Subcutaneous abdominal adipose tissue (tissue), 5 donors: ENCODE measurements around the gene IL17RC.

Experiments used
- H3K27ac ChIP-seq: one replicate; pipeline ENCODE4 v1.7.0; 2013; ENCODE audit warnings: low read depth, mild to moderate bottlenecking, inconsistent platforms, low read length, moderate library complexity
- H3K27me3 ChIP-seq, 5 donors: one replicate each; pipeline ENCODE4 v1.7.0; 2013; ENCODE audit warnings: low read length in 5 of 5, inconsistent platforms in 1 of 5; ENCODE audit not compliant: control insufficient read depth in 5 of 5, insufficient read depth in 4 of 5
- H3K36me3 ChIP-seq, 5 donors: one replicate each; pipeline ENCODE4 v1.7.0; 2013; ENCODE audit warnings: low read length in 5 of 5; ENCODE audit not compliant: control insufficient read depth in 5 of 5, insufficient read depth in 5 of 5
- H3K4me1 ChIP-seq, 5 donors: one replicate each; pipeline ENCODE4 v1.7.0; 2013; ENCODE audit warnings: low read length in 5 of 5, mild to moderate bottlenecking in 3 of 5, moderate library complexity in 1 of 5; ENCODE audit not compliant: control insufficient read depth in 5 of 5, insufficient read depth in 5 of 5
- H3K4me3 ChIP-seq, 5 donors: one replicate each; pipeline ENCODE4 v1.7.0; 2013; ENCODE audit warnings: low read length in 5 of 5, low read depth in 1 of 5
- H3K9ac ChIP-seq, 5 donors: one replicate each; pipeline ENCODE4 v1.7.0; 2013; ENCODE audit warnings: low read length in 5 of 5, mild to moderate bottlenecking in 4 of 5, moderate library complexity in 3 of 5
- H3K9me3 ChIP-seq, 5 donors: one replicate each; pipeline ENCODE4 v1.7.0; 2013; ENCODE audit warnings: low read length in 5 of 5; ENCODE audit not compliant: control insufficient read depth in 5 of 5
- donor health status: healthy.
- donor health status: healthy.
- donor health status: healthy.
- donor health status: healthy.
- donor health status: healthy.

Gene IL17RC

DNA sequence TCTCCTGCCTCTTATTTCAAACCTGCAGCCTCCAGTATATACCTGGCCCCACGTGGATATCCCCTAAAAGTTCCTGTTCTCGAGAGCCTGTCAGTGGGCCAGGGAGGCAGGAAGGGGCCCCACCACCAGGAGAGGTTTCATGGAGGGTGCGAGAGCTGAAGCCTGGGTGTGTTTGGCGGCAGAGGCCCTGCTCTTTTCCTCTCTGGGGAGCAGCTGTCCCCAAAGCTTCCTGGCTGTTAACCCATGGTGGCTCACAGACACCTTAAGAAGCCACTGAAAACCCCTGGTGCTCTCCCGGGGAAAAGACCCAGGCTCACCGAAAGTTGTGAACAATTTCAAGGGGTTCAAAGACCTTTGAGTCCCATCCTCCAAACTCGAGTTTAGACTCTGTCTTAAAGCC, 34.2 kb downstream of the IL17RC start:
- H3K4me3 ChIP-seq: no peak overlapping the region
- no peak overlapping the region for H3K9ac ChIP-seq
- no peak overlapping the region for H3K27ac ChIP-seq

DNA sequence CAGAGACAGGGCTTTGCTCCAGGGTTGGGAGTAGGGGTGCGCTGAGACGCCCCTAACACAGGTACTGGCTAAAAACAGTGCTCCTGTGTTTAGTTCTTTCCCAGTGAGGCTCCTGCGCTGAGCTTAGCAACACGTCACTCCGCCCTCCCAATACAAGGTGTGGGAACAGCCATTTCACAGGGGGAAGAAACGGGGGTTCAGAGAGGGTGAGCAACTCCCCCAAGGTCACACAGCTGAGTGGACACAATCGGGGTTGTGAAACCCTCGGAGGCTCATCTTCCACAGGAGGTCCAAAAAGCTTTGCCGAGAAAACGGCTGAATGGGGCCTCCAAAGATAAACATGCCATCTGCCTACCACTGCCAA, 34.7 kb downstream of the IL17RC start:
- H3K9me3 ChIP-seq: no peaks in the 10 kb centered on the region
- peak overlapping the region in 4 of 5 donors; percentile 22 to 67 (median 60) for H3K4me3 ChIP-seq
- H3K27ac ChIP-seq: no peak overlapping the region
- H3K27me3 ChIP-seq: no peaks in the 10 kb centered on the region
- peaks cover 0 to 44% (median 33%) of the 10 kb centered on the region in 5 donors for H3K4me1 ChIP-seq
- H3K36me3 ChIP-seq: peaks cover 0 to 13% (median 8%) of the 10 kb centered on the region in 5 donors
- peak overlapping the region in 3 of 5 donors; percentile 30 to 64 (median 44) for H3K9ac ChIP-seq

More for the DNA sequence above, 34.2 kb downstream of the IL17RC start:
- Histone ChIP-seq H3K27me3 (no peaks in the 10 kb centered on the region), H3K4me1 (peaks cover 0 to 46% (median 37%) of the 10 kb centered on the region in 5 donors), H3K9me3 (no peaks in the 10 kb centered on the region), H3K36me3 (peaks cover 0 to 13% (median 8%) of the 10 kb centered on the region in 5 donors)

DNA sequence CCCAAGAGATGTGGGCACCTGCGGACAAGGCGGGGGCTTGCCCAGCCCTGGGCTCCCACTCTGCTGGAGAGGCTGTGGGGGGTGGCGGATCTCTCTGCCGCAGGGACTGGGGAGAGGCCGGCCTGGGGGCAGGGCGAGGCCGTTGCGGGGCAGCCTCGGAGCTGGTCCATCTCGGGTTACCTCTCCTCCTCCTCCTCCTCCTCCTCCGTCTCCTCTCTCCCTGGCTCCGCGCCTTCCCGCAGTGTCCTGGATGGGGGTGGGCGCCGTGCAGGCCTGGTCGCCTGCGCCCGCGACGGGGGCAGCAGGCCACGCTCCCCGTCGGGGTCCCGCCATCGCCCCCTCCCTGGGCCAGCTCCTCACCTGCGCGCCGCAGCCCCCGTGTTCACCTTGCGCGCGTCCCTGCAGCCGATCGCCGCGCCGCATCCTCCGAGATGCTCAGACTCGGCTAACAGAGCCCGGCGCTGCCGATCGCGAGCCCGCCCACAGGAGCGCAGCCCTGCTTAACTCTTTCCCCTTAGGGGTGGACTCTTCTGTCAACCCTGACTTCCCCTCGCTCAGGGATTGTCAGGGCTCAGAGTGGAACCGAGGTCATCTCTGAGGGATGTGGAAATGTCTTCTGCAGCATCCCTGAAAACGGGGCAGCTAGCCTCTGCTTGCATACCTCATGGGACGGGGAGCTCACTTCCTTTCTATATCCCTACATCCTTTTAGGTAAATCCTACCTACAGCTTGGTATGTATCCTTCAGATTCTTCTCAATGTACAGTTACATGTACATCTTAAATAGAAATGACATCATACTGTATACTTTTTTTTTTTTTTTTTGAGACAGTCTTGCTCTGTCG, 35.3 kb downstream of the IL17RC start, which contains the start of gene PRRT3:
Gene PRRT3, minus strand, starts transcription at position 447 of the 844 bp plus-strand sequence. CDS start 2,293 bp downstream, outside the sequence.
- Histone ChIP-seq H3K36me3 (peaks cover 0 to 13% (median 8%) of the 10 kb centered on the region in 5 donors), H3K9me3 (no peaks in the 10 kb centered on the region), H3K4me3 (peak within 1 kb of the TSS in 4 of 5 donors; percentile 22 to 67 (median 60)), H3K9ac (peak within 1 kb of the TSS in 3 of 5 donors; percentile 30 to 64 (median 44)), H3K27ac (no peak within 1 kb of the TSS), H3K4me1 (peaks cover 0 to 39% (median 27%) of the 10 kb centered on the region in 5 donors), H3K27me3 (no peaks in the 10 kb centered on the region)

DNA sequence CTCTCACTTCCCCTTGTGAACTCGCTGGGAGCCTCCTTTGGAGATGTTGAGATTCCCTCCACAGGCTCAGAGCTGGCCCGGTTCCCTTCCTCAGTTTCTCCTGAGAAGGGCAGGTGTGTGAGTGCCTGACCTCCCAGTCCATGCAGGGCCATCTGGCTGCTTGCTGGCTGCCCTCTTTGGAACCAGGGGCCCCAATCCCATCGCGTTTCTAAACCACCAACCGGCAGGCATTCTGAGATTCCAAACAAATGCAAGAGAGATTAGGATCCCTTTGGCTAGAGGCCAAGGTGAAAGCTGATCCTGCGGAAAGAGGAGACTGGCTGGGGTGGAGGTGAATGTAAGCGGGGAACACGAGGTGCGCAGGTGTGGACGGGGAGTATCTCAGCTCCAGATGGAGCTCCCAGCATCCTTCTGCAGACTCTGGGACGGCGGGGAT, 38.2 kb downstream of the IL17RC start:
- no peak overlapping the region for H3K4me3 ChIP-seq
- no peaks in the 10 kb centered on the region for H3K9me3 ChIP-seq
- peaks cover 0 to 29% (median 18%) of the 10 kb centered on the region in 5 donors for H3K4me1 ChIP-seq
- peaks cover 0 to 6% (median 0%) of the 10 kb centered on the region in 5 donors for H3K36me3 ChIP-seq
- no peak overlapping the region for H3K9ac ChIP-seq
- H3K27ac ChIP-seq: no peak overlapping the region
- H3K27me3 ChIP-seq: no peaks in the 10 kb centered on the region

DNA sequence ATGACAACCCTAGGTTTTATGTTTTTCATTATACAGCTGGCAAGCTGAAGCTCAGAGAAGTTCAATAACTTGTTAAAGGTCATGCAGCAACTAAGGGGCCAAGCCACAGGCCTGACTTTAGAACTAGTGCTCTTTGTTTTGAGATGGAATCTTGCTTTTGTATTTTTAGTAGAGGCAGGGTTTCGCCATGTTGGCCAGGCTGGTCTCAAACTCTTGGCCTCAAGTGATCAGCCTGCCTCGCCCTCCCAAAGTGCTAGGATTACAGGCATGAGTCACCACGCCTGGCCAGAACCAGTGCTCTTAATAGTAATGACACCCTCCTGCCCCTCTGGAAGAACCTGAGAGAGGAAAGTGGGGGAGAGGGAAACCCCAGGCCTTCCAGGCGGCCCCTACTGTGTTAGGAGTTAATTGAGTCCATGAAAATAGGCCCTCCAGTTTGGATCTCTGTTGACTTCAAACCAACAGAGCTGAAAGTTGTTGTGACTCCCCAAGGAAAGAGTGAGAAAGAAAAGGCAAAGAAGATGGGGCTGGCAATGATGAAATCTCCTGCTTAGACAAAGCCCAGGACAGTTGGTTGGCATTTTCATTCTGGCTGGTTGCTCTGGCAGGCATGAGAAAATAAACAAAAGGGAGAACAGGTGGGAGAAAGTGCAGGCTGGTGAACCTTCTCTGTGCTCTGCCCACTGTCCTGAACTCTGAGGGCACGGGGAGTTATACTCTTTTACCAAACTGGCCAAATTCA, 38.9 kb downstream of the IL17RC start:
- peaks cover 0 to 4% (median 2%) of the 10 kb centered on the region in 5 donors for H3K36me3 ChIP-seq
- no peaks in the 10 kb centered on the region for H3K27me3 ChIP-seq
- peaks cover 0 to 29% (median 18%) of the 10 kb centered on the region in 5 donors for H3K4me1 ChIP-seq
- no peaks in the 10 kb centered on the region for H3K9me3 ChIP-seq
- H3K27ac ChIP-seq: peak overlapping the region; percentile 52
- H3K4me3 ChIP-seq: no peak overlapping the region
- no peak overlapping the region for H3K9ac ChIP-seq

DNA sequence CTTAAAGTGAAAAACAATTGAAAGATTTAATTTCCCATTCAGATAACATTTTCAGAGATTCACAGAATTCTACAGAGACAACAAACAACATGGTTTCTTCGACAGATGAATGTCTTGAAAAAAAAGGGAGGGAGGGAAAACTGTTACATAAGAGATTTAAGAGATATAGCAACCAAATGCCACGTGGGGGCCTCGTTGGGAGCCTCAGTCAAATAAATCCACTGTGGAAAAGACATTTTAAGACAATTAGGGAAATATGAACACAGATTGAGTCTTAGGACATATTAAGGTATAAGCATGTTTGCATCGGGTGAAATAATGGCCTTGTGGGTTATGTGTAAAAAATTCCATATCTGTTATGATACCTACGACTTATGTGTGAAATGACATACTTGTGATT, 40.3 kb downstream of the IL17RC start:
- H3K27ac ChIP-seq: peak overlapping the region; percentile 52

DNA sequence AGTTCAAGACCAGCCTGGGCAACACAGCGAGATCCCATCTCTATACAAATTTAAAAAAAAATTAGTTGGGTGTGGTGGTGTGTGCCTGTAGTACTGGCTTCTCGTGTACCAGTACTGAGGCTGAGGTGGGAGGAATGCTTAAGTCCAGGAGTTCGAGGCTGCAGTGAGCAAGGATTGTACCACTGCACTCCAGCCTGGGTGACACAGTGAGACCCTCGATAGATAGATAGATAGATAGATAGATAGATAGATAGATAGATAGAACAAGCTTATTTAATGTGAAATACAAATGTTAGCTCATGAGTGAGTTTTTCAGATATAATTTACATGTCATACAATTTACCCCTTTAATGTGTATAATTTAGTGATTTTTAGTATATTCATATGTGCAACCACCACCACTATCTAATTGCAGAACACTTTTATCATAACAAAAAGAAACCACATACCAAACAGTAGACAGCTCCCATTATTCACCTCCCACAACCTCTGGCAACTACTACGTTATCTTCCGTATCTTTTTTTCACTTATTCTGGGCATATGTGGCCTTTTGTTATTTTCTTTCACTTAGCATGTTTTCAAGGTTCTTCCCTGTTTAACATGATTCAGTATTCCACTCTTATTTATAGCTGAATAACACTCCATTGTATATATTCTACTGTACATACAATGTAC, 48.4 kb downstream of the IL17RC start:
- H3K36me3 ChIP-seq: peaks cover 37 to 70% (median 65%) of the 10 kb centered on the region in 5 donors
- no peak overlapping the region for H3K4me3 ChIP-seq

More for the DNA sequence above, 40.3 kb downstream of the IL17RC start:
- Histone ChIP-seq H3K4me3 (no peak overlapping the region), H3K9me3 (no peaks in the 10 kb centered on the region), H3K4me1 (peaks cover 0 to 22% (median 9%) of the 10 kb centered on the region in 5 donors), H3K9ac (peak overlapping the region in 1 of 5 donors; percentile 26), H3K36me3 (peaks cover 0 to 15% (median 13%) of the 10 kb centered on the region in 5 donors), H3K27me3 (no peaks in the 10 kb centered on the region)

DNA sequence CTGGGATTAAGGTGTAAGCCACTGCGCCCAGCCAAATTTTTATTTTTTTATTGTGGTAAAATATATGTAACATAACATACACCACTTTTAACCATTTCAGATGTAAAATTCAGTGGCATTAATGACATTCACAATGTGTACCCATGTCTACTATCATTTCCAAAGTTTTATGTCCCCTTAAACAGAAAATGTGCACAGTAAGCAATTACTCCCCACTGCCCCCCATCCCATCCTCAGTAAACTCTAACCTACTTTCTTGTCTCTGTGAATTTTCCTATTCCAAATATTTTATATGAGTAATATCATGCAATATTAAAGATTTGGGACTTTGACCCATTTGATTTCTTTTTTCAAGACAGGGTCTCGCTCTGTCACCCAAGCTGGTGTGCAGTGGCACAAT, 49.9 kb downstream of the IL17RC start:
- Histone ChIP-seq H3K9ac (peak overlapping the region in 1 of 5 donors; percentile 24), H3K36me3 (peaks cover 42 to 72% (median 71%) of the 10 kb centered on the region in 5 donors), H3K27me3 (no peaks in the 10 kb centered on the region), H3K4me3 (no peak overlapping the region), H3K27ac (no peak overlapping the region), H3K9me3 (no peaks in the 10 kb centered on the region), H3K4me1 (peaks cover 0 to 12% (median 0%) of the 10 kb centered on the region in 5 donors)

More for the DNA sequence above, 48.4 kb downstream of the IL17RC start:
- Histone ChIP-seq H3K27me3 (no peaks in the 10 kb centered on the region), H3K27ac (no peak overlapping the region), H3K9me3 (no peaks in the 10 kb centered on the region), H3K9ac (no peak overlapping the region), H3K4me1 (peaks cover 0 to 11% (median 0%) of the 10 kb centered on the region in 5 donors)

DNA sequence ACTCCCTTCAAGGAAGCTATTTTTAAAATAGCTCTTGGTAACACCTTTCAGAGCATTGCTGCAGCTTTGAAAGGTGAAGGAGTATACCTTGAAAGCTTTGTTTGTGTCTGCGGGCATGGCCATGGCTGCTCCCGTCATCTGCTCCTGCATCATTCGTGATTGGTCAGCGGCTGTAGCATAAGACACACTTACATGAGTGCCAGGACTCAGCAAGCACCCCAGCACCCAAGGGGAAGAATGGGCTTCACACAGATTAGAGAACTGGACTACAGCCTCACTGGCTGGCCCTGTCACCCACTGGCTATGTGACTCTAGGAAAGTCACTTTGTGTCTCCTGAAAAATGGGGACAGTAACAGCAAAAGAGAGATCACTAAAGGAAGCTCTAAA, 52.7 kb downstream of the IL17RC start:
- no peak overlapping the region for H3K9ac ChIP-seq
- H3K4me1 ChIP-seq: peaks cover 0 to 14% (median 0%) of the 10 kb centered on the region in 5 donors
- no peak overlapping the region for H3K4me3 ChIP-seq
- H3K9me3 ChIP-seq: no peaks in the 10 kb centered on the region
- H3K27ac ChIP-seq: no peak overlapping the region
- H3K36me3 ChIP-seq: peaks cover 39 to 79% (median 67%) of the 10 kb centered on the region in 5 donors
- no peaks in the 10 kb centered on the region for H3K27me3 ChIP-seq
